Body of pancreas (tissue), 4 donors: ENCODE measurements around the gene PCTP. TPM values are rescaled to one million over a fixed set of nuclear protein-coding genes. Genes with fewer than 3 reads are reported as not detected.
A peak's percentile ranks its signal among the peaks of the same experiment; 100 is the strongest.

Source experiments
- ATAC-seq: fragments of 150-250 bp; one replicate; pipeline ENCODE4 v1.9.1; 2016
- DNase-seq, 4 donors: peaks; one replicate each; pipeline ENCODE4 v3.0.0-alpha.2; 2019
- H3K27ac ChIP-seq, 4 donors: fragments of 200-600 bp; sonication (generic); 1 replicate in 3 of 4; 2 replicates in 1 of 4; pipeline versions ENCODE4 v1.5.1 to v1.6.1; 2016 to 2019; ENCODE audit warnings: mild to moderate bottlenecking in 1 of 4, mixed read lengths in 1 of 4, moderate library complexity in 1 of 4
- H3K27me3 ChIP-seq, 2 donors: fragments of 200-600 bp; sonication (generic); one replicate each; pipeline ENCODE4 v1.6.0; 2016; ENCODE audit warnings: mild to moderate bottlenecking in 1 of 2
- H3K36me3 ChIP-seq, 2 donors: fragments of 200-600 bp; sonication (generic); replicated peaks in 1 of 2; 2 replicates each; pipeline ENCODE4 v1.5.1; 2016; ENCODE audit warnings: low read depth in 2 of 2; ENCODE audit not compliant: insufficient read depth in 1 of 2
- H3K4me1 ChIP-seq: fragments of 200-600 bp; sonication (generic); one replicate; pipeline ENCODE4 v1.6.0; 2016
- H3K4me3 ChIP-seq, 2 donors: fragments of 200-600 bp; sonication (generic); 1 replicate in 1 of 2; 2 replicates in 1 of 2; pipeline ENCODE4 v1.5.1; 2016 to 2019
- H3K9me3 ChIP-seq, 3 donors: fragments of 200-600 bp; sonication (generic); 1 replicate in 2 of 3; 2 replicates in 1 of 3; pipeline ENCODE4 v1.5.1; 2016
- CTCF ChIP-seq, 7 experiments: fragments of 450-650 bp in 4 of 7; fragments of 200-600 bp in 3 of 7; sonication (generic) in 3 of 7; IDR thresholded peaks; one replicate each; pipeline ENCODE4 v1.5.1; 2016 to 2019; ENCODE audit warnings: antibody characterized with exemption in 7 of 7
- POLR2A ChIP-seq, 3 donors: fragments of 450-650 bp; IDR thresholded peaks; one replicate each; pipeline ENCODE4 v1.6.1; 2016; ENCODE audit warnings: antibody characterized with exemption in 3 of 3, mild to moderate bottlenecking in 2 of 3
- WGBS, 2 donors: methylation state at CpG; one replicate each; pipeline ENCODE4 v1.1.5; 2017; 5-methylcytosine and 5-hydroxymethylcytosine counted together
- intact Hi-C: fragments of 100-400 bp; cut with DNase I; formaldehyde crosslinking; loops from one replicate; pipeline ENCODE4 v1.15.1; 2023
- total RNA-seq, 2 donors: library from RNA; depleted of rRNA; stranded (reverse); fragments of >200 nt; gene quantifications; one replicate each; pipeline ENCODE4 v1.1.0, GENCODE V29; 2016

The PCTP gene
- total RNA-seq, 2 donors from 2014 or later: 5.6 to 13.0 TPM

GRCh38 chr17:55729484-55729883 is 21.4 kb upstream of the PCTP start:
- TF ChIP-seq POLR2A (IDR thresholded peaks at IDR 0.05): no peak
- no peak for TF ChIP-seq CTCF (IDR thresholded peaks at IDR 0.05)
- Histone ChIP-seq H3K27ac (no peak overlapping the region), H3K4me3 (no peak overlapping the region), H3K36me3 (no peaks in the 10 kb centered on the region), H3K4me1 (no peaks in the 10 kb centered on the region), H3K9me3 (no peaks in the 10 kb centered on the region), H3K27me3 (no peaks in the 10 kb centered on the region)
- DNase-seq (no peak), ATAC-seq (no peak)
- WGBS, 2 donors: 47 to 50% methylated on average over 1 of the region's 1 CpG
- intact Hi-C loops: loop anchor here (10.0 kb wide), 1 partner anchor 195 kb away; no protein-coding TSS in a partner anchor

GRCh38 chr17:55730380-55730779 is 20.5 kb upstream of the PCTP start:
- H3K4me3 ChIP-seq: no peak overlapping the region
- TF ChIP-seq POLR2A (IDR thresholded peaks at IDR 0.05) (no peak), CTCF (IDR thresholded peaks at IDR 0.05) (no peak)
- no peak overlapping the region for H3K27ac ChIP-seq
- H3K36me3 ChIP-seq: no peaks in the 10 kb centered on the region
- no peaks in the 10 kb centered on the region for H3K9me3 ChIP-seq
- H3K27me3 ChIP-seq: no peaks in the 10 kb centered on the region
- no peaks in the 10 kb centered on the region for H3K4me1 ChIP-seq
- no peak for DNase-seq
- 13 to 27% methylated on average over 1 of the region's 1 CpG for WGBS, 2 donors
- intact Hi-C loops: no loop called here
- ATAC-seq: no peak

- no peak for DNase-seq
- Histone ChIP-seq H3K27me3 (no peaks in the 10 kb centered on the region), H3K27ac (peak overlapping the region in 2 of 4 donors; percentile 27 to 29), H3K4me1 (no peaks in the 10 kb centered on the region), H3K9me3 (no peaks in the 10 kb centered on the region), H3K36me3 (no peaks in the 10 kb centered on the region), H3K4me3 (no peak overlapping the region)
- TF ChIP-seq CTCF (IDR thresholded peaks at IDR 0.05) (no peak), POLR2A (IDR thresholded peaks at IDR 0.05) (no peak)
- ATAC-seq: no peak
- 36 to 38% methylated on average over 3 of the region's 3 CpGs for WGBS, 2 donors
- intact Hi-C loops: no loop called here
Measured at GRCh38 chr17:55730808-55731207, 20.0 kb upstream of the PCTP start.

GRCh38 chr17:55731586-55732250 is 19.1 kb upstream of the PCTP start:
- Histone ChIP-seq H3K36me3 (no peaks in the 10 kb centered on the region), H3K4me1 (no peaks in the 10 kb centered on the region), H3K4me3 (no peak overlapping the region), H3K27ac (peak overlapping the region in 2 of 4 donors; percentile 29 to 49), H3K27me3 (no peaks in the 10 kb centered on the region), H3K9me3 (no peaks in the 10 kb centered on the region)
- intact Hi-C loops: no loop called here
- peak; percentile 58 for ATAC-seq
- DNase-seq: peak in 3 of 4 donors; percentile 20 to 33 (median 24)
- WGBS, 2 donors: 35 to 46% methylated on average over 10 of the region's 10 CpGs
- TF ChIP-seq CTCF (IDR thresholded peaks at IDR 0.05) (no peak), POLR2A (IDR thresholded peaks at IDR 0.05) (no peak)
